ENCODE data around the gene CEP63.

DNA sequence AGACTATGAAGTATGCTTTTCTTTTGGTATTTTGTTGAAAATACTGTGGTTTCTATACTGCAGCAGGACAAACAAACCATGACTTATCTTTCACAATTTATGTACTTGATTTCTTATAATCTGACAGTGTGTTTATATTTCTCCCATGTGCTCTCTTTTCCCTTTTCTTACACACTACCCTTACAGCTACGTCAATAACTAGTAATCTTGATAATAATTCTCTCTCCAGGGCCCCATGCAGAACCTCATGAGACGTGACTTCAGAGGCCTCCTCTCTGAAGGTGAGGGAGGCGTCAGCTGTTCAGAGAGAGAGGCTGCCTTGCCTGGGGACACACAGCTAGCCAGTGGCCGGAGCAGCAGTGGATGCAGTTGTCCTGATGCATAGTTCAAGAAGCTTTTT is 129.1 kb downstream of the CEP63 start:
- TF ChIP-seq, protein P1, sequence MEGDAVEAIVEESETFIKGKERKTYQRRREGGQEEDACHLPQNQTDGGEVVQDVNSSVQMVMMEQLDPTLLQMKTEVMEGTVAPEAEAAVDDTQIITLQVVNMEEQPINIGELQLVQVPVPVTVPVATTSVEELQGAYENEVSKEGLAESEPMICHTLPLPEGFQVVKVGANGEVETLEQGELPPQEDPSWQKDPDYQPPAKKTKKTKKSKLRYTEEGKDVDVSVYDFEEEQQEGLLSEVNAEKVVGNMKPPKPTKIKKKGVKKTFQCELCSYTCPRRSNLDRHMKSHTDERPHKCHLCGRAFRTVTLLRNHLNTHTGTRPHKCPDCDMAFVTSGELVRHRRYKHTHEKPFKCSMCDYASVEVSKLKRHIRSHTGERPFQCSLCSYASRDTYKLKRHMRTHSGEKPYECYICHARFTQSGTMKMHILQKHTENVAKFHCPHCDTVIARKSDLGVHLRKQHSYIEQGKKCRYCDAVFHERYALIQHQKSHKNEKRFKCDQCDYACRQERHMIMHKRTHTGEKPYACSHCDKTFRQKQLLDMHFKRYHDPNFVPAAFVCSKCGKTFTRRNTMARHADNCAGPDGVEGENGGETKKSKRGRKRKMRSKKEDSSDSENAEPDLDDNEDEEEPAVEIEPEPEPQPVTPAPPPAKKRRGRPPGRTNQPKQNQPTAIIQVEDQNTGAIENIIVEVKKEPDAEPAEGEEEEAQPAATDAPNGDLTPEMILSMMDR (IDR thresholded peaks at IDR 0.05 in 4 of 5, conservative IDR thresholded peaks at IDR 0.05 in 1 of 5), result no peak
- TF ChIP-seq POLR2A (IDR thresholded peaks at IDR 0.05), result no peak
